Glutamatergic neuron (in vitro differentiated cells): ENCODE results near the gene NECTIN2. TPM values are rescaled to one million over a fixed set of nuclear protein-coding genes. Genes with fewer than 3 reads are reported as not detected.

Experiments
- DNase-seq: peaks from one replicate; pipeline ENCODE4 v3.0.0; 2022
- H3K27ac Mint-ChIP-seq: one replicate; pipeline ENCODE4 v1.8.0; 2020; ENCODE audit warnings: mild to moderate bottlenecking, mixed read lengths, inconsistent platforms; ENCODE audit not compliant: unreplicated experiment
- H3K27me3 Mint-ChIP-seq: one replicate; pipeline ENCODE4 v1.8.0; 2020; ENCODE audit warnings: mild to moderate bottlenecking, moderate library complexity, mixed read lengths, inconsistent platforms; ENCODE audit not compliant: unreplicated experiment
- H3K36me3 Mint-ChIP-seq: one replicate; pipeline ENCODE4 v1.8.0; 2020; ENCODE audit warnings: mild to moderate bottlenecking, mixed read lengths, inconsistent platforms; ENCODE audit not compliant: unreplicated experiment
- H3K4me1 Mint-ChIP-seq: one replicate; pipeline ENCODE4 v1.8.0; 2020; ENCODE audit warnings: mild to moderate bottlenecking, low read depth, mixed read lengths, inconsistent platforms; ENCODE audit not compliant: unreplicated experiment
- H3K4me3 Mint-ChIP-seq: one replicate; pipeline ENCODE4 v1.8.0; 2020; ENCODE audit warnings: mild to moderate bottlenecking, mixed read lengths, inconsistent platforms; ENCODE audit not compliant: unreplicated experiment
- H3K9me3 Mint-ChIP-seq: one replicate; pipeline ENCODE4 v1.8.0; 2020; ENCODE audit warnings: mild to moderate bottlenecking, moderate library complexity, mixed read lengths, inconsistent platforms; ENCODE audit not compliant: unreplicated experiment
- CTCF ChIP-seq: fragments of 200-600 bp; sonication (generic); IDR thresholded peaks from one replicate; pipeline ENCODE4 v1.5.0; 2021; ENCODE audit not compliant: partially characterized antibody, unreplicated experiment
- total RNA-seq: library from RNA; stranded (reverse); fragmentation: NEBNext Ultra II Directional; extraction: Animal tissue kit (Norgen Biotek cat#: 25700); gene quantifications from one replicate; pipeline ENCODE4 v1.2.1, GENCODE V29; 2021; ENCODE audit not compliant: unreplicated experiment

The NECTIN2 gene
- total RNA-seq, 1 donor from 2014 or later, result 108 TPM

DNA sequence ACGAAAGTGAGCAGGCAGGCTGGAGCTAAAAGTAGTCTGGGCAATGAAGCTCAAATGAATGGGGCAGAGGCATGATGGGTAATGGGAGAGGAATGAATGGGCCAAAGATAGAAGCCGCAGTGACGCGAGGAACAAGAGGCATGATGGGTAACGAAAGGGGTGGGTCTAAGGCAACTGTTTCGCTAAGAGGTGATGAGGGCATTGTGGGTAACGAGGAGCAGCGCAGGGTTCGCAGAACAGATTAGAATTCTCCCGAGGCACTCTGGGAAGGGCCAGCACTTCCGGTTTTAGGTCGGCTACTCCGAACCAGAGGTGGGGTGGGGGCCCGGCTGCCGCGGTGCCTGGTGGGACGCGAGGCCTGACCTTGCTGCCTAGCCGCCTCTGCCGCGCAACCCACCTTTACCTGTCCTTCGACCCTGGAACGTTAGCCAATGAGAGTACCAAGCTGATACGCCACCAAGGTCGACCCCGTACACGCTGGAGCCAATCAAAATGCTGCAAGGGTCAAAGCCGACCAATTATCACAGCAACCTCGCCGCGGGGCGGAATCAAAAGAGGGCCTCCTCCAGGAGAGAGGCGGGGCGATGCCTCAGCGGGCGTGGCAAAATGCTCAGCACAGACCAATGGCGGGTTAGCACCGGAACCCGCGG lies 44.4 kb downstream of the NECTIN2 start:
- Mint-ChIP-seq H3K4me3 (peak overlapping the region; percentile 88), H3K9me3 (peaks cover 15% of the 10 kb centered on the region), H3K27ac (peak overlapping the region; percentile 85), H3K36me3 (no peaks in the 10 kb centered on the region), H3K27me3 (peaks cover 17% of the 10 kb centered on the region), H3K4me1 (peaks cover 11% of the 10 kb centered on the region)
- TF ChIP-seq CTCF, result no peak
- no peak for DNase-seq

- no peaks in the 10 kb centered on the region for H3K36me3 Mint-ChIP-seq
- H3K27me3 Mint-ChIP-seq, result peaks cover 17% of the 10 kb centered on the region
- H3K4me3 Mint-ChIP-seq, result peak within 1 kb of the TSS; percentile 93
- TF ChIP-seq CTCF, result no peak
- DNase-seq, result peak; percentile 100
- peaks cover 11% of the 10 kb centered on the region for H3K4me1 Mint-ChIP-seq
- H3K9me3 Mint-ChIP-seq, result peaks cover 15% of the 10 kb centered on the region
- peak within 1 kb of the TSS; percentile 85 for H3K27ac Mint-ChIP-seq
Measured at GRCh38 chr19:44891016-44891882, 45.2 kb downstream of the NECTIN2 start, which contains the start of gene TOMM40. TSS of gene TOMM40 (plus strand) at chr19:44891254. CDS start at chr19:44891416, 162 bp downstream.

GRCh38 chr19:44892932-44893331 lies 46.8 kb downstream of the NECTIN2 start:
- H3K4me1 Mint-ChIP-seq, result peaks cover 11% of the 10 kb centered on the region
- H3K36me3 Mint-ChIP-seq, result no peaks in the 10 kb centered on the region
- no peak for TF ChIP-seq CTCF
- H3K27me3 Mint-ChIP-seq, result peaks cover 20% of the 10 kb centered on the region
- H3K4me3 Mint-ChIP-seq, result peak overlapping the region; percentile 93
- no peak overlapping the region for H3K27ac Mint-ChIP-seq
- H3K9me3 Mint-ChIP-seq, result peaks cover 15% of the 10 kb centered on the region
- DNase-seq, result no peak

- Mint-ChIP-seq H3K4me1 (peaks cover 11% of the 10 kb centered on the region), H3K9me3 (peaks cover 15% of the 10 kb centered on the region), H3K36me3 (no peaks in the 10 kb centered on the region), H3K27ac (no peak overlapping the region), H3K27me3 (peaks cover 20% of the 10 kb centered on the region), H3K4me3 (peak overlapping the region; percentile 93)
- TF ChIP-seq CTCF, result no peak
- DNase-seq, result no peak
Measured at GRCh38 chr19:44893332-44894051, 47.4 kb downstream of the NECTIN2 start.
